ENCODE measurements around the gene REEP1.
"Not testable (repeated sequence)": the region's sequence is repeated elsewhere in the genome, so short reads cannot be mapped to it uniquely, and the experiment has no call there.

The REEP1 gene

GRCh38 chr2:86352137-86352726 lies 14.8 kb upstream of the REEP1 start:
- Histone ChIP-seq H3K4me2 (no peak overlapping the region), H3K36me3 (no peaks in the 10 kb centered on the region), H4K20me1 (no peaks in the 10 kb centered on the region), H3K4me1 (no peaks in the 10 kb centered on the region), H3K27ac (no peak overlapping the region), H3K9me3 (replicated peaks in 1 of 11) (peaks cover 0 to 7% (median 0%) of the 10 kb centered on the region in 11 experiments; a peak in 1 of 22 replicates), H3K27me3 (no peaks in the 10 kb centered on the region), H3K9ac (no peak overlapping the region), H3K4me3 (no peak overlapping the region)
- no peak for TF ChIP-seq Cebpa-rat (IDR thresholded peaks at IDR 0.05)

DNA sequence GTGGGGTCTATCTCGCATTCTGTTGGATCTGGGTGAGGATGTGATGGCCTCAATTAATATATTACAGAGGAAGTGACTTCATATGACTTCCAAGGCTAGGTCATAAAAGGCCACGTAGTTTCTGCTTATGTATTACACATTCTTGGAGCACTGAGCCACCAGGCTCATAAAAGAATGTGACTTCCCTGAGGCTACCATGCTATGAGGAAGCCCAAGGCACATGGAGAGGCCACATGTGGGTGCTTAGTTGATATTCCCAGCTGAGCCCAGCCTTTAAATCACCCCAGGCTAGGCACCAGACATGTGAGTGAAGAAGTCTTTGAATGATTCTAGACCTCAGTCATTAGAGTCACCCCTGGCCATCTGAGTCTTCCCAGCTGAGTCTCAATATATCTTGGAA lies 13.3 kb upstream of the REEP1 start:
- TF ChIP-seq Cebpa-rat (IDR thresholded peaks at IDR 0.05), result no peak

GRCh38 chr2:86347401-86347800 lies 10.0 kb upstream of the REEP1 start:
- H3K9me3 ChIP-seq (replicated peaks in 1 of 11), result peaks cover 3 to 7% (median 4%) of the 10 kb centered on the region in 11 experiments; a peak in 17 of 22 replicates
- H3K4me2 ChIP-seq, result no peak overlapping the region

More for the DNA sequence above, 13.3 kb upstream of the REEP1 start:
- no peak overlapping the region for H3K4me2 ChIP-seq
- H3K4me1 ChIP-seq, result no peaks in the 10 kb centered on the region
- no peak overlapping the region for H3K9ac ChIP-seq
- peaks cover 0 to 7% (median 0%) of the 10 kb centered on the region in 11 experiments; a peak in 1 of 22 replicates for H3K9me3 ChIP-seq (replicated peaks in 1 of 11)
- H3K4me3 ChIP-seq, result no peak overlapping the region
- H4K20me1 ChIP-seq, result no peaks in the 10 kb centered on the region
- H3K27me3 ChIP-seq, result no peaks in the 10 kb centered on the region
- H3K27ac ChIP-seq, result no peak overlapping the region
- no peaks in the 10 kb centered on the region for H3K36me3 ChIP-seq

GRCh38 chr2:86345783-86346370 lies 8.5 kb upstream of the REEP1 start:
- H3K9me3 ChIP-seq (replicated peaks in 1 of 11), result peaks cover 17 to 21% (median 19%) of the 10 kb centered on the region in 11 experiments
- not testable (repeated sequence) for H3K4me2 ChIP-seq, H3K27ac ChIP-seq, H3K36me3 ChIP-seq, H3K4me1 ChIP-seq, H3K4me3 ChIP-seq, H4K20me1 ChIP-seq, H3K9ac ChIP-seq, H3K27me3 ChIP-seq

More at GRCh38 chr2:86347401-86347800, 10.0 kb upstream of the REEP1 start:
- Histone ChIP-seq H3K36me3 (no peaks in the 10 kb centered on the region), H4K20me1 (no peaks in the 10 kb centered on the region), H3K9ac (no peak overlapping the region), H3K4me1 (no peaks in the 10 kb centered on the region), H3K27me3 (no peaks in the 10 kb centered on the region), H3K4me3 (no peak overlapping the region), H3K27ac (no peak overlapping the region)
- no peak for TF ChIP-seq Cebpa-rat (IDR thresholded peaks at IDR 0.05)

DNA sequence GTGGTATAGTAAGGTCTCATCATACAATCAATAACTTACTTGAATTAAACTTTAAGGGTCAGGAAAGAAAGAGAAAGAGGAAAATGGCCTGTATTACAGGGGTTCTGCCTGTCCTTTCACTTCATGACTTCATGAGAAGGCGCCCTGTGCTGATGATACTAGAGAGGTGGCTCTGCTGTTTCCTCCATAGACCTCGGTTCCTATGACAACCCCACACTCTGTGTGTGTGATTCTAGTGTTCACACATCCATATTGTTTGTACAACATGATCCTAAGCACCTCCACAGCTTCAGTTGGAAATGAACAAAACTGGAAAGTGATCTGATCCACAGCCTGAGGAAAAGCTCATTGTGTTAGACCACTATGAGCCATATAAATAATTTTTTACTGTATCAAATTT lies 7.0 kb upstream of the REEP1 start:
- no peak overlapping the region for H3K4me3 ChIP-seq
- H3K4me2 ChIP-seq, result no peak overlapping the region
- no peak overlapping the region for H3K27ac ChIP-seq
- H3K4me1 ChIP-seq, result no peaks in the 10 kb centered on the region
- H3K9ac ChIP-seq, result no peak overlapping the region
- no peak for TF ChIP-seq Cebpa-rat (IDR thresholded peaks at IDR 0.05)
- H3K27me3 ChIP-seq, result peaks cover 9 to 19% (median 16%) of the 10 kb centered on the region in 11 experiments
- H3K9me3 ChIP-seq (replicated peaks in 1 of 11), result peaks cover 21 to 33% (median 28%) of the 10 kb centered on the region in 11 experiments
- no peaks in the 10 kb centered on the region for H4K20me1 ChIP-seq
- H3K36me3 ChIP-seq, result no peaks in the 10 kb centered on the region

GRCh38 chr2:86342488-86342887 lies 5.1 kb upstream of the REEP1 start:
- no peak for TF ChIP-seq Cebpa-rat (IDR thresholded peaks at IDR 0.05)
- Histone ChIP-seq H3K4me3 (no peak overlapping the region), H3K36me3 (no peaks in the 10 kb centered on the region), H3K4me1 (peaks cover 0 to 6% (median 3%) of the 10 kb centered on the region in 10 experiments; a peak in 6 of 20 replicates), H3K4me2 (no peak overlapping the region), H3K9me3 (replicated peaks in 1 of 11) (peaks cover 21 to 41% (median 28%) of the 10 kb centered on the region in 11 experiments), H3K27me3 (peaks cover 28 to 38% (median 35%) of the 10 kb centered on the region in 11 experiments), H3K9ac (no peak overlapping the region), H4K20me1 (peaks cover 0 to 7% (median 0%) of the 10 kb centered on the region in 11 experiments; a peak in 8 of 22 replicates), H3K27ac (no peak overlapping the region)

DNA sequence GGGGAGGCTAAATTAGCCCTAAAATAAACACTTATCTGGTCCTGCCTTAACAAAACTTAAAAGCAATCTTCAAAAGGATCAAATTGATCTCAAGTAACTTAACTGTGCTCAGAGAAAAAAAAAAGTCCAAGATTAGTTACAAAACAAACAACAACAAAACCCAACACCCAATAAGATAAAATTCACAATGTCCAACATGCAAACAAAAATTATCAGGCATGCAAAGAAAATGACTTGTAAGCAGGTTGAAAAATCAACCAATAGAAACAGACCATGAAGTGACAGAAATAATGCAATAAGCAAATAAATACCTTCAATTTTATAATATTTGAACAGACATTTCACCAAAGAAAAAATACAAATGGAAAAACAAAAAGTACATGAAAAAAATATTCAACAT lies 4.0 kb upstream of the REEP1 start:
- Histone ChIP-seq H4K20me1 (peaks cover 0 to 15% (median 4%) of the 10 kb centered on the region in 11 experiments; a peak in 13 of 22 replicates), H3K27ac (no peak overlapping the region), H3K4me2 (no peak overlapping the region), H3K9me3 (replicated peaks in 1 of 11) (peaks cover 21 to 41% (median 28%) of the 10 kb centered on the region in 11 experiments), H3K4me1 (peaks cover 5 to 12% (median 11%) of the 10 kb centered on the region in 10 experiments; a peak in 15 of 20 replicates), H3K27me3 (peaks cover 38 to 49% (median 45%) of the 10 kb centered on the region in 11 experiments), H3K36me3 (no peaks in the 10 kb centered on the region), H3K4me3 (no peak overlapping the region), H3K9ac (no peak overlapping the region)
- no peak for TF ChIP-seq Cebpa-rat (IDR thresholded peaks at IDR 0.05)

DNA sequence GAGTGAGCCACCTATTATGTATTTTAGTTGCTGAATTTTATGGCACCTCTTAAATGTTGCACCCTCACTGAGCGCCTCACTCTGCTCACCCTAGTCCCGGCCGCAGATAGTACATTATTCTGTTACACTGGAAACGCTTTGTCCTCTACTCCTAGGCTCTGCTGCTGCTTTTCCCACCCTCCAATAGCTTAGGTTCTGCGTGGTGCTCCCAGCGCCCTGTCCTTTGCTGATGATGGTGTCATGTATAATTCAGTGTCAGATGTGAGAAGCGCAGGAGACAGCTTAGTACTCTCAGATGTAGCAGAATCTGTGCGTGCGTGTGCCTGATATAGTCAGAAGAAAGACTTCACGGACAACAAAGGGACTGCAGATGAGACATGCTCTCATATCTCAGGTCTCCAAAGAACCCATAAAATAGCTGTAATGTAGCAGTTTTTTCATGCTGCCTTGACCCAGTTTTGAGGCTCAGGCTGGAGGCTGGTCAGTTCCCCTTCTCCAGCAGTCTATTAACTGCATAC lies 1.4 kb upstream of the REEP1 start:
- Histone ChIP-seq H3K27ac (no peak overlapping the region), H4K20me1 (peaks cover 0 to 21% (median 6%) of the 10 kb centered on the region in 11 experiments; a peak in 13 of 22 replicates), H3K9ac (no peak overlapping the region), H3K9me3 (replicated peaks in 1 of 11) (peaks cover 21 to 41% (median 28%) of the 10 kb centered on the region in 11 experiments), H3K36me3 (no peaks in the 10 kb centered on the region), H3K4me2 (no peak overlapping the region), H3K4me3 (no peak overlapping the region), H3K4me1 (peaks cover 10 to 25% (median 21%) of the 10 kb centered on the region in 10 experiments; a peak in 18 of 20 replicates), H3K27me3 (peaks cover 62 to 74% (median 69%) of the 10 kb centered on the region in 11 experiments)
- no peak for TF ChIP-seq Cebpa-rat (IDR thresholded peaks at IDR 0.05)

- peak overlapping the region; percentile 51 to 71 (median 60) for H3K4me3 ChIP-seq
- H4K20me1 ChIP-seq, result peaks cover 0 to 21% (median 6%) of the 10 kb centered on the region in 11 experiments; a peak in 13 of 22 replicates
- no peak overlapping the region for H3K27ac ChIP-seq
- no peak for TF ChIP-seq Cebpa-rat (IDR thresholded peaks at IDR 0.05)
- peaks cover 10 to 40% (median 35%) of the 10 kb centered on the region in 10 experiments; a peak in 18 of 20 replicates for H3K4me1 ChIP-seq
- H3K36me3 ChIP-seq, result no peaks in the 10 kb centered on the region
- peak overlapping the region; percentile 81 to 97 (median 89) for H3K4me2 ChIP-seq
- peaks cover 13 to 32% (median 18%) of the 10 kb centered on the region in 11 experiments for H3K9me3 ChIP-seq (replicated peaks in 1 of 11)
- peak overlapping the region in 5 of 11 experiments; percentile 24 to 51 (median 35); a peak in 5 of 22 replicates for H3K9ac ChIP-seq
- peaks cover 62 to 77% (median 69%) of the 10 kb centered on the region in 11 experiments for H3K27me3 ChIP-seq
These were observed 667 bp downstream of the REEP1 start for GRCh38 chr2:86336675-86337243.
